Hepatocyte (in vitro differentiated cells): ENCODE measurements around the gene ADGRG4. TPM values are rescaled to one million over a fixed set of nuclear protein-coding genes. Genes with fewer than 3 reads are reported as not detected.

Source experiments
- DNase-seq: peaks from one replicate; pipeline ENCODE4 v3.0.0-alpha.2; 2016; ENCODE audit warnings: low spot score
- H2AFZ ChIP-seq: fragments of 200-600 bp; sonication (generic); 2 replicates; pipeline ENCODE4 v1.6.0; 2016; ENCODE audit warnings: antibody characterized with exemption, mild to moderate bottlenecking
- H3K27ac ChIP-seq: fragments of 200-600 bp; sonication (generic); 2 replicates; pipeline ENCODE4 v1.5.1; 2016; ENCODE audit warnings: mild to moderate bottlenecking
- H3K27me3 ChIP-seq: fragments of 200-600 bp; sonication (generic); 2 replicates; pipeline ENCODE4 v1.6.1; 2016
- H3K36me3 ChIP-seq: fragments of 200-600 bp; sonication (generic); replicated peaks from 2 replicates; pipeline ENCODE4 v1.5.1; 2016; ENCODE audit warnings: low read depth; ENCODE audit not compliant: insufficient read depth
- H3K4me1 ChIP-seq: fragments of 200-600 bp; sonication (generic); 2 replicates; pipeline ENCODE4 v1.5.1; 2016; ENCODE audit warnings: mild to moderate bottlenecking, moderate library complexity; ENCODE audit not compliant: insufficient read depth
- H3K4me2 ChIP-seq: fragments of 200-600 bp; sonication (generic); 2 replicates; pipeline ENCODE4 v1.6.0; 2016
- H3K4me3 ChIP-seq: fragments of 200-600 bp; sonication (generic); 2 replicates; pipeline ENCODE4 v1.5.1; 2016; ENCODE audit warnings: mild to moderate bottlenecking
- H3K79me2 ChIP-seq: fragments of 200-600 bp; sonication (generic); 2 replicates; pipeline ENCODE4 v1.6.0; 2017; ENCODE audit warnings: mild to moderate bottlenecking
- H3K9me2 ChIP-seq: fragments of 200-600 bp; sonication (generic); replicated peaks from 2 replicates; pipeline ENCODE4 v1.6.0; 2017; ENCODE audit warnings: mild to moderate bottlenecking; ENCODE audit not compliant: insufficient read depth
- H3K9me3 ChIP-seq: fragments of 200-600 bp; sonication (generic); 2 replicates; pipeline ENCODE4 v1.5.1; 2016; ENCODE audit warnings: low read depth, mild to moderate bottlenecking
- H4K20me1 ChIP-seq: fragments of 200-600 bp; sonication (generic); 2 replicates; pipeline ENCODE4 v1.6.0; 2016; ENCODE audit warnings: mild to moderate bottlenecking; ENCODE audit not compliant: insufficient read depth, poor library complexity, severe bottlenecking
- CTCF ChIP-seq: fragments of 200-600 bp; sonication (generic); IDR thresholded peaks from 2 replicates; pipeline ENCODE4 v1.5.1; 2016; ENCODE audit warnings: antibody characterized with exemption, mild to moderate bottlenecking; ENCODE audit not compliant: poor library complexity
- EZH2 ChIP-seq: fragments of 200-600 bp; sonication (generic); IDR thresholded peaks from 2 replicates; pipeline ENCODE4 v1.6.1; 2016; ENCODE audit warnings: antibody characterized with exemption, mild to moderate bottlenecking, borderline replicate concordance
- EZH2phosphoT487 ChIP-seq: fragments of 200-600 bp; sonication (generic); IDR thresholded peaks from one replicate; pipeline ENCODE4 v1.6.1; 2018; ENCODE audit warnings: antibody characterized with exemption, mild to moderate bottlenecking, low read depth, moderate library complexity; ENCODE audit not compliant: unreplicated experiment, severe bottlenecking
- WGBS: methylation state at CpG from one replicate; pipeline ENCODE4 v1.1.6; 2016; ENCODE audit warnings: low lambda C conversion rate; ENCODE audit errors: missing lambda C conversion rate; 5-methylcytosine and 5-hydroxymethylcytosine counted together
- polyA plus RNA-seq: library from polyadenylated mRNA; unstranded; fragments of >200 nt; fragmentation: Nextera tagmentation; extraction: Ambion mirVana; gene quantifications from 2 replicates; pipeline ENCODE4 v1.2.1, GENCODE V29; 2016
- total RNA-seq: library from RNA; depleted of rRNA; stranded (reverse); fragments of >200 nt; gene quantifications from 2 replicates; pipeline ENCODE4 v1.2.3, GENCODE V29; 2014

The ADGRG4 gene
- total and polyA plus RNA-seq, 2 experiments from 2014 or later: 0.27 TPM; not detected in 1

DNA sequence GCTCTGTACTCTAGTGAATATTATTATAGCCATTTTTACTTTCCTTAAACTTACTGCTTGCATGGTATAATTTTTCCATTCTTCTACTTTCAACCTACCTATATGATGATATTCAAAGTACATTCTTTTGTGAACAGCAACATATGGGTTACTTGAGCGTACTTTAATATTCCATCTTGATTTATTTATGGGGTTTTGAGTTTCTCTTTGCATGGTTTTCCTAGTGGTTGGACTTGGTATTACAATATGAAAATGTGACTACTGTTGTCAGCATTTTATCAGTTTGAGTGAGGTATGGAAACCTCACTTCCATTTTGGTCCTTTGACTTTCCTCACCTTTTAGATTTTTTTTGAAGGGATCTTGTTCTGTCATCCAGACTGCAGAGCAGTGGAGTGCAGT is 35.9 kb downstream of the ADGRG4 start:
- Histone ChIP-seq H3K27me3 (no peaks in the 10 kb centered on the region), H3K4me3 (no peak overlapping the region), H3K79me2 (no peaks in the 10 kb centered on the region), H4K20me1 (no peaks in the 10 kb centered on the region), H3K36me3 (no peaks in the 10 kb centered on the region), H2AFZ (no peak overlapping the region), H3K4me2 (no peak overlapping the region), H3K27ac (no peak overlapping the region), H3K9me2 (no peaks in the 10 kb centered on the region), H3K4me1 (no peaks in the 10 kb centered on the region), H3K9me3 (no peaks in the 10 kb centered on the region)
- DNase-seq: no peak
- 87% methylated on average over 1 of the region's 1 CpG for WGBS
- TF ChIP-seq CTCF (peak; percentile 3), EZH2 (no peak), EZH2phosphoT487 (no peak)

GRCh38 chrX:136339702-136340101 is 38.9 kb downstream of the ADGRG4 start:
- TF ChIP-seq EZH2phosphoT487 (no peak), CTCF (no peak), EZH2 (no peak)
- WGBS: 68% methylated on average over 1 of the region's 1 CpG
- H3K36me3 ChIP-seq: no peaks in the 10 kb centered on the region
- H3K27ac ChIP-seq: no peak overlapping the region
- no peaks in the 10 kb centered on the region for H3K79me2 ChIP-seq
- H3K9me2 ChIP-seq: no peaks in the 10 kb centered on the region
- DNase-seq: no peak
- H3K4me1 ChIP-seq: no peaks in the 10 kb centered on the region
- no peaks in the 10 kb centered on the region for H3K9me3 ChIP-seq
- no peaks in the 10 kb centered on the region for H3K27me3 ChIP-seq
- no peak overlapping the region for H3K4me2 ChIP-seq
- no peak overlapping the region for H3K4me3 ChIP-seq
- H2AFZ ChIP-seq: no peak overlapping the region
- H4K20me1 ChIP-seq: no peaks in the 10 kb centered on the region

DNA sequence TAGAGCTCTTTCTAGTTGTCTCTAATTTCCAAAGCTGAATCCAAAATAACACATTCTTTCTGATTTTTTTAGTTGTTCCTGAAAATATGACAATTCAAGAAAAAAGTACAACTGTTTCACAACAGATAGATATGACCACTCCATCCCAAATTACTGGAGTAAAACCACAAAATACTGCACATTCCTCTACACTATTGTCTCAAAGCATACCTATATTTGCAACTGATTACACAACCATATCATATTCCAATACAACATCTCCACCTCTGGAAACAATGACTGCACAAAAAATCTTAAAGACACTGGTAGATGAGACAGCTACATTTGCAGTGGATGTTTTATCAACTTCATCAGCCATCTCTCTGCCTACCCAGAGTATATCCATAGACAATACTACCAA is 43.6 kb downstream of the ADGRG4 start:
- Histone ChIP-seq H3K9me3 (no peaks in the 10 kb centered on the region), H3K27ac (no peak overlapping the region), H4K20me1 (no peaks in the 10 kb centered on the region), H3K4me1 (no peaks in the 10 kb centered on the region), H3K79me2 (no peaks in the 10 kb centered on the region), H3K36me3 (no peaks in the 10 kb centered on the region), H3K27me3 (no peaks in the 10 kb centered on the region), H3K9me2 (no peaks in the 10 kb centered on the region), H3K4me2 (no peak overlapping the region), H2AFZ (no peak overlapping the region), H3K4me3 (no peak overlapping the region)
- DNase-seq: no peak
- TF ChIP-seq EZH2: no peak
- TF ChIP-seq EZH2phosphoT487: no peak
- TF ChIP-seq CTCF: no peak

- no peak overlapping the region for H3K27ac ChIP-seq
- H3K9me2 ChIP-seq: no peaks in the 10 kb centered on the region
- H3K4me1 ChIP-seq: no peaks in the 10 kb centered on the region
- H3K36me3 ChIP-seq: no peaks in the 10 kb centered on the region
- H3K4me3 ChIP-seq: no peak overlapping the region
- no peaks in the 10 kb centered on the region for H3K79me2 ChIP-seq
- H3K27me3 ChIP-seq: no peaks in the 10 kb centered on the region
- no peak overlapping the region for H2AFZ ChIP-seq
- no peak overlapping the region for H3K4me2 ChIP-seq
- no peak for TF ChIP-seq EZH2
- TF ChIP-seq CTCF: no peak
- TF ChIP-seq EZH2phosphoT487: no peak
- no peaks in the 10 kb centered on the region for H3K9me3 ChIP-seq
- 46% methylated on average over 2 of the region's 2 CpGs for WGBS
- no peak for DNase-seq
- no peaks in the 10 kb centered on the region for H4K20me1 ChIP-seq
Measured at GRCh38 chrX:136346506-136346905, 45.7 kb downstream of the ADGRG4 start.
